Neutrophil (primary cell): ENCODE measurements around the gene GSX1.

Source experiments
- H3K27ac ChIP-seq: fragments of 200-600 bp; sonication (generic); 2 replicates; pipeline ENCODE4 v1.5.1; 2016; ENCODE audit warnings: mild to moderate bottlenecking, moderate library complexity
- H3K27me3 ChIP-seq: fragments of 200-600 bp; sonication (generic); 2 replicates; pipeline ENCODE4 v1.6.0; 2016; ENCODE audit warnings: mild to moderate bottlenecking
- H3K36me3 ChIP-seq: fragments of 200-600 bp; sonication (generic); 2 replicates; pipeline ENCODE4 v1.5.1; 2017
- H3K4me1 ChIP-seq, 2 experiments: fragments of 200-600 bp in 1 of 2; sonication (generic) in 1 of 2; 1 replicate in 1 of 2; 2 replicates in 1 of 2; pipeline versions ENCODE4 v1.5.1 to v1.6.1; 2013 to 2016; ENCODE audit warnings: low read depth in 1 of 2, low read length in 1 of 2, mild to moderate bottlenecking in 1 of 2, moderate library complexity in 1 of 2; ENCODE audit not compliant: control insufficient read depth in 1 of 2, insufficient read depth in 1 of 2
- H3K4me3 ChIP-seq, 2 experiments: fragments of 200-600 bp in 1 of 2; sonication (generic) in 1 of 2; 1 replicate in 1 of 2; 2 replicates in 1 of 2; pipeline ENCODE4 v1.5.1; 2013 to 2016; ENCODE audit warnings: low read depth in 1 of 2, low read length in 1 of 2, mild to moderate bottlenecking in 1 of 2, moderate library complexity in 1 of 2
- H3K9me3 ChIP-seq: fragments of 200-600 bp; sonication (generic); 2 replicates; pipeline ENCODE4 v1.5.1; 2016
- TF ChIP-seq, protein P1 (sequence below): fragments of 200-600 bp; sonication (generic); IDR thresholded peaks from 2 replicates; pipeline ENCODE4 v1.5.1; 2016; ENCODE audit warnings: antibody characterized with exemption

Gene GSX1

DNA sequence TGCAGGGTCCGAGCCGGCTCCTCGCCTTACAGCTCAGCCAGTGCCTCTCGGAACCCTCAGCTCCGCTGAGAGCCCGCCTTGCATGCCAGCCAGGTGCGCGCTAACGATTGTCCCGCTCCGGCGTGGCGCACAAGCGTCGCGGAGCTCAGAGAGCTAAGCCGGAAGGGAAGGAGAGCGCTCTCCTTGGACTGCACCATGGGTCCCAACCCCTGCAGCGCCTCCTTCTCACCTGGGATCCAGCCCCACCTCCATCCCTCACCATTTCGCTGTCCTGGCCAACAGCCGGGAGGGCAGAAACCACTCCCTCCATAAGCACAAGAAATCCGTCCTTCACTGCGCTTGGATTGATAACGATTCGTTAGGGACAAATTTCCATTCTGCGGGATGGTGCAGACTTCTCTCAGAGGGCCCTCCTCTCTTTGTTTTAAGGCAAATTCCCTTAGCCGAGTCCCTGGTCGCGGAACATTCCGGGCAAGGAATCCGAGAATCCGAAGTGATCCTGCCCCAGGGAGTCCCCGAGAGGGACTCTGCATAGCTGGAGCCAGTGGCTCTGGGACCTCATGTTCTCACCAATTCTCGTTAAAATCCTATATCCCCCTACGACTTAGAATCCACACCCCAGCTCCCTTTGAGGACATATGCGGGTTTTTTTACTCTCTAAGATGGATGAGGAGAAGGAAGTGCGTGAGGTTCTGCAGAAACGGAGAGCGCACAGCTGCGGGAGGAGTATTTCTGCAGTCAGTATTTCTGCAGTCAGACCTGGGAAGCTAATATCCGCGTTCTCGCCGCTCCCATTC lies 2.8 kb downstream of the GSX1 start:
- H3K36me3 ChIP-seq, result no peaks in the 10 kb centered on the region
- H3K27me3 ChIP-seq, result peaks cover 100% of the 10 kb centered on the region
- peaks cover 7 to 12% of the 10 kb centered on the region in 2 experiments for H3K4me1 ChIP-seq
- H3K9me3 ChIP-seq, result no peaks in the 10 kb centered on the region
- TF ChIP-seq, protein P1, sequence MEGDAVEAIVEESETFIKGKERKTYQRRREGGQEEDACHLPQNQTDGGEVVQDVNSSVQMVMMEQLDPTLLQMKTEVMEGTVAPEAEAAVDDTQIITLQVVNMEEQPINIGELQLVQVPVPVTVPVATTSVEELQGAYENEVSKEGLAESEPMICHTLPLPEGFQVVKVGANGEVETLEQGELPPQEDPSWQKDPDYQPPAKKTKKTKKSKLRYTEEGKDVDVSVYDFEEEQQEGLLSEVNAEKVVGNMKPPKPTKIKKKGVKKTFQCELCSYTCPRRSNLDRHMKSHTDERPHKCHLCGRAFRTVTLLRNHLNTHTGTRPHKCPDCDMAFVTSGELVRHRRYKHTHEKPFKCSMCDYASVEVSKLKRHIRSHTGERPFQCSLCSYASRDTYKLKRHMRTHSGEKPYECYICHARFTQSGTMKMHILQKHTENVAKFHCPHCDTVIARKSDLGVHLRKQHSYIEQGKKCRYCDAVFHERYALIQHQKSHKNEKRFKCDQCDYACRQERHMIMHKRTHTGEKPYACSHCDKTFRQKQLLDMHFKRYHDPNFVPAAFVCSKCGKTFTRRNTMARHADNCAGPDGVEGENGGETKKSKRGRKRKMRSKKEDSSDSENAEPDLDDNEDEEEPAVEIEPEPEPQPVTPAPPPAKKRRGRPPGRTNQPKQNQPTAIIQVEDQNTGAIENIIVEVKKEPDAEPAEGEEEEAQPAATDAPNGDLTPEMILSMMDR, result no peak
- H3K4me3 ChIP-seq, result no peak overlapping the region
- no peak overlapping the region for H3K27ac ChIP-seq

DNA sequence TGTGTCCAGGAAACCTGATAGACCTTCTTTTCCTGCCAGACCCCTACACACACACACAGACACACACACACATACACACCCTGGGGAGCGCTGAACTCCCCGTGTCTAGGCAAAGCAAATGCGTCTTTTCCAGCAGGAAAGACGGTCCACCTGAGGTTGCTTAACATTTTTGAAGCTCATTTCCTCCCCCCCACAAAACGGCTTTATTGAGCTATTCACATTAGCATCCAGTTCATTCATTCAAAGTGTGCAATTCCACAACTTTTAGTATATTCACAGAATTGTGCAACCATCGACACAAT lies 3.4 kb downstream of the GSX1 start:
- H3K9me3 ChIP-seq, result no peaks in the 10 kb centered on the region
- H3K4me3 ChIP-seq, result no peak overlapping the region
- peaks cover 6 to 10% of the 10 kb centered on the region in 2 experiments for H3K4me1 ChIP-seq
- H3K36me3 ChIP-seq, result no peaks in the 10 kb centered on the region
- peaks cover 100% of the 10 kb centered on the region for H3K27me3 ChIP-seq
- H3K27ac ChIP-seq, result no peak overlapping the region
- TF ChIP-seq, protein P1, result no peak

DNA sequence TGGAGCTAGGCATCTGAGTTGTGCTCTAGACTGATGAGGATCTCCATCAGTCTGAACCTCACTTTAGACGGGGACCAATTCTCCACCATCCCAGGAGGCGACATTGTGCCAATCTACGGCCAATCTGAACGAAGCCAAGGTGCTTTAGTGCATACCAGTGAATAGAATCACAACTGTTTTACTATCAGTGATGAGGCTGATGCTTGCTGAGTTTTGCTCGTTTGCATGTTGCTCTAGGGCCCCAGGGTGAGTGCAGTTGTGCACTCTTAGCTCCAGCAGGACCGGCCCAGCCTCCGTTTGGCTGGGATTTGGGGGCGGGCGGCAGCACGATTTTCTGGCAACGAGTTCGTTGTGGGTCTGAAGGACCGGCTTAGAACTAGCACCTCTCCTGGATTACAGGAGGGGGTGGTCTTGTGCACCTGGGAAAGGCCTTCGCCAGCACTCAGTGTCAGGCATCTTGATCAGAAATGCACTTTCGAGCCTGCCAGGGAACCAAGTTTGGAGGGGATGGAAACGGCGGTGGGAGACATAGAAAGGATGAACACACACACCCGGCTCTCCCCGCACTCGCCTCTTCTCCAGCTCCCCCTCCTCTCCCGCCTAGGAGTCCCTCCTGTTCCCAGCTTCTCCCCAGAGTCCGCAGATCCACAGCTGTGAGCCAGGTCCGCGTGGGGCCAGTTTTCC lies 4.4 kb downstream of the GSX1 start:
- peaks cover 99% of the 10 kb centered on the region for H3K27me3 ChIP-seq
- TF ChIP-seq, protein P1, result no peak
- no peak overlapping the region for H3K4me3 ChIP-seq
- no peaks in the 10 kb centered on the region for H3K4me1 ChIP-seq
- H3K36me3 ChIP-seq, result no peaks in the 10 kb centered on the region
- H3K9me3 ChIP-seq, result no peaks in the 10 kb centered on the region
- H3K27ac ChIP-seq, result no peak overlapping the region

DNA sequence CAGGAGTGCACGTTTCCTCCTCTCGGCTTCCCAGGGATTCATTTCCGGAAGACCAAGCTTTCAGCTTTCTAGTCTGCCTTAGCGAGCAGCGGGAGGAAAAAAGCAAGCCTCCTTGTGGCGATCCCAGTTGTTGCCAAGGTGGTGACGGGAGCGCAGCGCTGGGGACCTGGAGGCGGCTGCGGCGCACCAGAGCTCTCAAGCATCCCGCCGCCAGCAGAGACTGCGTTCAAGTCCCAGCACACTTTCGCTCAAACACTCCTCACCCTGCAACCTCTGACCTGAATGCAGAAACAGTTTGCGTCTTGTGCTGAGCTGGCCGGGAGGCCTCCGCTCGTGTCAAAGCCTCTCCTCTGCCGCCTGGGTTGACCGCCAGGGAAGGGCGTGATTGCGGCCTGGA lies 4.9 kb downstream of the GSX1 start:
- no peaks in the 10 kb centered on the region for H3K4me1 ChIP-seq
- TF ChIP-seq, protein P1, result no peak
- H3K27me3 ChIP-seq, result peaks cover 99% of the 10 kb centered on the region
- H3K27ac ChIP-seq, result no peak overlapping the region
- H3K4me3 ChIP-seq, result no peak overlapping the region
- H3K36me3 ChIP-seq, result no peaks in the 10 kb centered on the region
- no peaks in the 10 kb centered on the region for H3K9me3 ChIP-seq

DNA sequence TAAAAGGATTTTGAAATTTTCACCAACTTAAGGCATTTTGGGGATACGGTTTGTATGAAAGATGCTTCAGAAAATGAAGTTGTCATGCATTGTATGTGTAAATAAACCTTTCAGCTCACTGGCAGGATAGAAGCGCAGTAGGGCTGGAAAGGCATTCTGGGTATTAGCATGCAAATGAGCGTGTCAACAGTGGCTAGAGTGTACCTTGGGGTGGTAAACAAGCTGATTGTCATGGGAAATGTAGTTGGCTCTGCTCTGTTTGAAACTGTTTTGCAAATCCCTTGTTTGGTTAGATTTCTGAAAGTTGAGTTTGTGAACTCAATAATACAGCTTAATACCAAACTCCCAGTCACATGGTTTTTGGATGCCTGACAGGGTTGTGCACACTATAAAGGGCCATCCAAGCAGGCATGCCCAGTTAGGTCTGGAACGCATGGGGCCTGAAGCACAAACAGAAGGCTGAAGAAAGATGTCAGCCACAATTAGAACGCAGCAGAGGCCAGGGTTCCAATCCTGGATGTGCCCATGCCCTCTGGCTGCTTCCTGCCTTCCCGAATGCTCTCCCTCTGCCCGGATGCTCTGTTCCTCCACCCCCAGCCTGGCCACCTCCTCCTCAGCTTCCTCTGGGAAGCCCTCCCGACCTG lies 14.6 kb downstream of the GSX1 start:
- Histone ChIP-seq H3K27me3 (peaks cover 94% of the 10 kb centered on the region), H3K27ac (no peak overlapping the region)
- TF ChIP-seq, protein P1, result no peak

More for the DNA sequence above, 14.6 kb downstream of the GSX1 start:
- no peaks in the 10 kb centered on the region for H3K9me3 ChIP-seq
- no peaks in the 10 kb centered on the region for H3K4me1 ChIP-seq
- no peaks in the 10 kb centered on the region for H3K36me3 ChIP-seq
- no peak overlapping the region for H3K4me3 ChIP-seq
